ENCODE data around the gene CARS2.
A peak's percentile ranks its signal among the peaks of the same experiment; 100 is the strongest.

Gene CARS2

GRCh38 chr13:110597041-110597689 lies 108.8 kb downstream of the CARS2 start:
- no peak for TF ChIP-seq CTCF (IDR thresholded peaks at IDR 0.05; ENCODE audit: control insufficient read depth, extremely low read depth, insufficient read depth)
- DNase-seq (ENCODE audit: low read depth): peak; percentile 41
- no peak overlapping the region for H3K4me3 ChIP-seq (ENCODE audit: low read depth, low read length)

DNA sequence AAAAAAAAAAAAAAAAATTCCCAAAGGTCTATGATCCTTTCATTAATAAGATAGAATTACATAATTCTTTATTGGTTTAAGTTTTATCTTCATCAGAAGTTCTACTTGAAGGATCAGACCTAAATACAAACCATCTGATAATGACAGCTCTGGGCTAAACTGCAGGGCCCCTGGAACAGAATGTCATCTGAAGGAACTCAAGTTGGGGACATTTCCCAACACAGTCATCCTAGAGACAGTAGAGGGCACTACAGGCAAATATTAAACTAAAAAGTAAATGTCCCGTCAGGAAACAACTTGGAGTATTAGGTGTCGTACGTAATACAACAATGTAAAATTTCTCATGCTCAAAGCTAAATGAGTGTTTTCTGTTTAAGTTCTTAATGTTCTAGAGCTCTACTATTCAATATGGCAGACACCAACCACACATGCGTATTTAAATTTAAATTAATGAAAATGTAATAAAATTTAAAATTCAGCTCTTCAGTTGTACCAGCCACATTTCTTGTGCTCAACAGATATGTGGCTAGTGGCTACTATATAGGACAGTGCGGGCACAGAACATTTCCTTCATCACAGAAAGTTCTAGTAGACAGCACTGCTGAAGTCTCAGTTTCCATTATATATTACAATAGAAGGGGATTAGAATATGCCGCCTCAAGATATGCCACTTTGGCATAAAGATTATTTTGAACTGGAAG lies 112.3 kb downstream of the CARS2 start:
- DNase-seq (ENCODE audit: low read depth): no peak
- no peak overlapping the region for H3K4me3 ChIP-seq (ENCODE audit: low read depth, low read length)
- TF ChIP-seq CTCF (IDR thresholded peaks at IDR 0.05; ENCODE audit: control insufficient read depth, extremely low read depth, insufficient read depth): peak; percentile 63

DNA sequence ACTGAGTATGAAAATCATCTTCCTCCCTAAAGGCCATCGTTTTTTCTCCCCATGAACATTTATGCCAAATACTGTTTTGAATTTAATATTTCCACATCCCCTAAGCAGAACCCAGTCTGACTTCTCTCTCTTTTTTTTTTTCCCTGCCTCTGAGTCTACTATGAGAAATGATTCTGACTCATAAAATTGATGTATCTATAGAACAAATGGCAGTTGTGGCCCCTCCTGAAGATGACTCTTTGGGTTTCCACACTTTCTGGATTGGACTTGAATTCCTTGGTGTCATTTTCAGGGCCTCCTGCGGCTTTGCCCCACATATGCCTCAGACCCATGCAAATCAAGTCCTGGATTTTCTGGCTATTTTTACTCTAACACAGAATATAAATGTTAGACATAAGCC lies 113.3 kb downstream of the CARS2 start:
- no peak overlapping the region for H3K4me3 ChIP-seq (ENCODE audit: low read depth, low read length)
- TF ChIP-seq CTCF (IDR thresholded peaks at IDR 0.05; ENCODE audit: control insufficient read depth, extremely low read depth, insufficient read depth): no peak
- no peak for DNase-seq (ENCODE audit: low read depth)
